OCI-LY1 (cell line): ENCODE data around the gene GBX1.
A peak's percentile ranks its signal among the peaks of the same experiment; 100 is the strongest.

Experiments
- H2AFZ ChIP-seq: fragments of 200-600 bp; sonication (generic), shearing (Covaris generic); 2 replicates; pipeline ENCODE4 v1.6.0; 2014; ENCODE audit warnings: antibody characterized with exemption, mild to moderate bottlenecking, low read length
- H3F3A ChIP-seq: fragments of 200-600 bp; sonication (generic), shearing (Covaris generic); 2 replicates; pipeline ENCODE4 v1.6.0; 2014; ENCODE audit warnings: mild to moderate bottlenecking, antibody characterized with exemption, low read length, moderate library complexity; ENCODE audit not compliant: insufficient read depth
- H3K27ac ChIP-seq: fragments of 200-600 bp; sonication (generic); 2 replicates; pipeline ENCODE4 v1.5.1; 2014; ENCODE audit warnings: low read length, mixed run types, mild to moderate bottlenecking, low read depth; ENCODE audit not compliant: poor library complexity, severe bottlenecking
- H3K27me3 ChIP-seq: fragments of 200-600 bp; sonication (generic); 2 replicates; pipeline ENCODE4 v1.6.0; 2014; ENCODE audit warnings: antibody characterized with exemption, mild to moderate bottlenecking, low read length, moderate library complexity; ENCODE audit not compliant: insufficient read depth
- H3K36me3 ChIP-seq: fragments of 200-600 bp; sonication (generic); 2 replicates; pipeline ENCODE4 v1.6.1; 2014; ENCODE audit warnings: mild to moderate bottlenecking, antibody characterized with exemption, low read length, moderate library complexity, mixed read lengths; ENCODE audit not compliant: insufficient read depth
- H3K4me1 ChIP-seq: fragments of 200-600 bp; sonication (generic); 2 replicates; pipeline ENCODE4 v1.5.1; 2014; ENCODE audit warnings: mild to moderate bottlenecking, low read length, moderate library complexity; ENCODE audit not compliant: insufficient read depth, severe bottlenecking
- H3K4me2 ChIP-seq: fragments of 200-600 bp; sonication (generic), shearing (Covaris generic); 2 replicates; pipeline ENCODE4 v1.6.1; 2014; ENCODE audit warnings: low read length
- H3K4me3 ChIP-seq: fragments of 200-600 bp; sonication (generic); 2 replicates; pipeline ENCODE4 v1.5.1; 2014; ENCODE audit warnings: low read length, low read depth, mild to moderate bottlenecking, mixed read lengths; ENCODE audit not compliant: poor library complexity, severe bottlenecking
- H3K79me2 ChIP-seq: fragments of 200-600 bp; shearing (Covaris generic); 2 replicates; pipeline ENCODE4 v1.6.1; 2016; ENCODE audit warnings: mixed run types, low read length, mixed read lengths; ENCODE audit not compliant: insufficient read depth
- H3K9ac ChIP-seq: fragments of 200-600 bp; sonication (generic), shearing (Covaris generic); 2 replicates; pipeline ENCODE4 v1.6.1; 2014; ENCODE audit warnings: mild to moderate bottlenecking, low read length, mixed read lengths
- H3K9me2 ChIP-seq: fragments of 200-600 bp; sonication (generic), shearing (Covaris generic); 2 replicates; pipeline ENCODE4 v1.6.1; 2014; ENCODE audit warnings: low read depth, mild to moderate bottlenecking, low read length, mixed read lengths
- H3K9me3 ChIP-seq: fragments of 200-600 bp; shearing (Covaris generic); 2 replicates; pipeline ENCODE4 v1.6.1; 2014; ENCODE audit warnings: low read length, mixed read lengths
- H4K20me1 ChIP-seq: fragments of 200-600 bp; sonication (generic), shearing (Covaris generic); 2 replicates; pipeline ENCODE4 v1.6.0; 2016; ENCODE audit warnings: mild to moderate bottlenecking, low read length; ENCODE audit not compliant: insufficient read depth
- EZH2 ChIP-seq: fragments of 200-600 bp; sonication (generic), shearing (Covaris generic); IDR thresholded peaks from 2 replicates; pipeline ENCODE4 v1.8.0; 2017; ENCODE audit warnings: borderline replicate concordance, mixed run types, mild to moderate bottlenecking, antibody characterized with exemption, low read length, moderate library complexity, mixed read lengths
- TF ChIP-seq, protein P1 (sequence below): fragments of 200-600 bp; sonication (generic), shearing (Covaris generic); IDR thresholded peaks from 2 replicates; pipeline ENCODE4 v1.5.1; 2017; ENCODE audit warnings: mild to moderate bottlenecking, antibody characterized with exemption, low read length, moderate library complexity, mixed read lengths

GBX1 gene

DNA sequence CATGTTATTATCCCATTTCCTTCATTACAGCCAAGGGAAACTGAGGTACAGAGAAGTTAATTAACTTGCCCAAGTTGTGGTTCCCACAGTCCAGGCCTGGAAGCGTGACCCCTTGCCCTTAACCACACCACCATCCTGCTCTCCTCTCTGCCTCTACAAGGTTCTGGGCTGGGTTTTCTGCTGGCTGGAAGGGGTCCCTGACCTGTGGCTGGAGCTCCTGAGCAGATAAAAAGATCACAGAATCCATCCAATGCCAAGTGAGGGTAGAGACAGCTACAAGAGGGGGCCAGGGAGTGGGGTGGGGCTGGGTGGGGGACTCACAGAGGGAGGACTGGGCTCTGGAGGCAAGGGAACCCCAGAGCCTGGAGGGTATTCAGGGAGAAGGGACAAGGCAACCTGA is 9.8 kb upstream of the GBX1 start:
- H3K27ac ChIP-seq, result no peak overlapping the region
- no peak overlapping the region for H3K9ac ChIP-seq
- no peak overlapping the region for H3K4me3 ChIP-seq
- H3K36me3 ChIP-seq, result no peaks in the 10 kb centered on the region
- H3K4me1 ChIP-seq, result no peaks in the 10 kb centered on the region
- no peak overlapping the region for H3K4me2 ChIP-seq
- H3K79me2 ChIP-seq, result no peaks in the 10 kb centered on the region
- no peaks in the 10 kb centered on the region for H3F3A ChIP-seq
- H3K9me2 ChIP-seq, result no peaks in the 10 kb centered on the region
- peaks cover 9% of the 10 kb centered on the region; the same call in 1 of the 2 replicates for H3K27me3 ChIP-seq
- no peak for TF ChIP-seq EZH2
- TF ChIP-seq, protein P1, sequence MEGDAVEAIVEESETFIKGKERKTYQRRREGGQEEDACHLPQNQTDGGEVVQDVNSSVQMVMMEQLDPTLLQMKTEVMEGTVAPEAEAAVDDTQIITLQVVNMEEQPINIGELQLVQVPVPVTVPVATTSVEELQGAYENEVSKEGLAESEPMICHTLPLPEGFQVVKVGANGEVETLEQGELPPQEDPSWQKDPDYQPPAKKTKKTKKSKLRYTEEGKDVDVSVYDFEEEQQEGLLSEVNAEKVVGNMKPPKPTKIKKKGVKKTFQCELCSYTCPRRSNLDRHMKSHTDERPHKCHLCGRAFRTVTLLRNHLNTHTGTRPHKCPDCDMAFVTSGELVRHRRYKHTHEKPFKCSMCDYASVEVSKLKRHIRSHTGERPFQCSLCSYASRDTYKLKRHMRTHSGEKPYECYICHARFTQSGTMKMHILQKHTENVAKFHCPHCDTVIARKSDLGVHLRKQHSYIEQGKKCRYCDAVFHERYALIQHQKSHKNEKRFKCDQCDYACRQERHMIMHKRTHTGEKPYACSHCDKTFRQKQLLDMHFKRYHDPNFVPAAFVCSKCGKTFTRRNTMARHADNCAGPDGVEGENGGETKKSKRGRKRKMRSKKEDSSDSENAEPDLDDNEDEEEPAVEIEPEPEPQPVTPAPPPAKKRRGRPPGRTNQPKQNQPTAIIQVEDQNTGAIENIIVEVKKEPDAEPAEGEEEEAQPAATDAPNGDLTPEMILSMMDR, result no peak
- H3K9me3 ChIP-seq, result no peaks in the 10 kb centered on the region
- no peak overlapping the region for H2AFZ ChIP-seq
- H4K20me1 ChIP-seq, result no peaks in the 10 kb centered on the region

DNA sequence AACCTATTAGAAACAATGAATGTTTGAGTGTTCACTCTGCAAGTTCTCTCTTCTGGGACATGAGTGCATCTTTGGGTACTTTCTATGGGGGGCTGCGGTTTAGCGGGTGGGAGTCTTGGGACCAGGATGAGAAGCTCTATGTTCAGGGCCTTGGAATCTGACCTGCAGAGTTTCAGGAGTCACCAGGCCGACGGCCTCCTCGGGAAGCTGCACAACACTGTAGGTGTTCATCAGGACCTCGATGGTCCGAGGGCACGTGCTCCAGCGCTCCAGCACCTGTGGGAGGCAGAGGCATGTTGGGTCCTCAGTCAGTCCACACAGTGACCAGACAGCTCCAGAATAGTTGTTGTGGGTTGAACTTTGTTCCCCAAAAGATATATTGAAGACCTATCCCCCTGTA is 8.9 kb upstream of the GBX1 start:
- Histone ChIP-seq H2AFZ (no peak overlapping the region), H3K9me2 (no peaks in the 10 kb centered on the region), H3K4me1 (no peaks in the 10 kb centered on the region), H3K4me3 (no peak overlapping the region), H3K36me3 (no peaks in the 10 kb centered on the region), H3K27me3 (peaks cover 7% of the 10 kb centered on the region; the same call in 1 of the 2 replicates), H4K20me1 (no peaks in the 10 kb centered on the region), H3K4me2 (no peak overlapping the region), H3K79me2 (no peaks in the 10 kb centered on the region), H3F3A (no peaks in the 10 kb centered on the region), H3K9me3 (no peaks in the 10 kb centered on the region), H3K27ac (no peak overlapping the region), H3K9ac (no peak overlapping the region)
- TF ChIP-seq EZH2, result no peak
- TF ChIP-seq, protein P1, result no peak

DNA sequence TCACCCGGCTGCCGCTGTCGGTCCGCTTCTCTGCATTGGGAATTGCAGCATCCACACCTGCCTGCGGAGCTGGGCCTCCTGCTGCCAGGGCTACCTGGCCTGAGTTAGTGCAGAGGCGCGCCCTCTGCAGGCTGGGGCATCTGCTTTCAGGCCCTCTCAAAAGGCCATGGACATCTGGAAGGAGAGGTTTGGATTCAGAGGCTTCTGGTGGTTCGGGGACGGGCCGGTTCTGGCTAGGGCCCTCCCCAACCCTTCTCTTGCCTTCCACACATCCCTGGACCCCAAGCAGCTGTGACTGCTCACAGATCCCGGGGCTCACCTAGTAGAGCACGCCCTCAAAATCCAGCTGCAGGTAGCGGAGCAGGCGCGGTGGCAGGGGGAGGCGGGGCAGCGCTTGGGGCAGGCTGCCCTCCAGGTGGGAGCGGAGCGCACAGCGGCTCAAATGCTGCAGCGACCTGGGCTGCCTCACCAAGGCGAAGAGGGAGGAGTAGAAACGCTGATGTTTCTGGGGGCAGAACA is 8.4 kb upstream of the GBX1 start:
- Histone ChIP-seq H3K9me3 (no peaks in the 10 kb centered on the region), H3K79me2 (no peaks in the 10 kb centered on the region), H3K4me2 (no peak overlapping the region), H3K4me1 (no peaks in the 10 kb centered on the region), H3K9me2 (no peaks in the 10 kb centered on the region), H4K20me1 (no peaks in the 10 kb centered on the region), H3K27me3 (peaks cover 9% of the 10 kb centered on the region), H3K9ac (no peak overlapping the region), H3F3A (no peaks in the 10 kb centered on the region), H3K4me3 (no peak overlapping the region), H2AFZ (no peak overlapping the region), H3K36me3 (no peaks in the 10 kb centered on the region), H3K27ac (no peak overlapping the region)
- TF ChIP-seq, protein P1, result peak; percentile 13; the same call in 1 of the 2 replicates
- no peak for TF ChIP-seq EZH2
